A549 (cell line): ENCODE results near the gene PGPEP1. TPM values are rescaled to one million over a fixed set of nuclear protein-coding genes. Genes with fewer than 3 reads are reported as not detected.

ENCODE experiments used
- ATAC-seq, 2 experiments: fragments of 200-7000 bp in 1 of 2; fragments of >200 bp in 1 of 2; cut with Nextera tagmentation in 1 of 2; cut with Tn5 transposase in 1 of 2; 3 replicates each; pipeline versions ENCODE4 v1.8.0 to v1.9.1; 2018 to 2020; ENCODE audit warnings: mild to moderate bottlenecking in 1 of 2, moderate library complexity in 1 of 2
- CTCF ChIA-PET: fragments of 300-600 bp; sonication (Branson Sonifier 250); formaldehyde crosslinking; extraction: SDS; loops from one replicate; lab custom pipeline; 2021; ENCODE audit warnings: antibody characterized with exemption, inconsistent platforms; lab: Yijun Ruan, JAX
- POLR2A ChIA-PET: fragments of 350-600 bp; formaldehyde crosslinking; extraction: SDS; loops from one replicate; lab custom pipeline; 2021; ENCODE audit warnings: antibody characterized with exemption, inconsistent platforms; lab: Yijun Ruan, JAX
- DNase-seq, 2 experiments: peaks; one replicate each; pipeline versions ENCODE4 v3.0.0 to v3.0.0-alpha.2; 2011 to 2016; ENCODE audit warnings: low read depth in 1 of 2, low spot score in 1 of 2
- FAIRE-seq: peaks from 2 replicates; lab custom pipeline; 2011; peaks lifted over from hg19 to GRCh38; lab: Jason Lieb, UNC
- H3K27ac ChIP-seq, 2 experiments: fragments of >200 bp; sonication (Bioruptor Twin); formaldehyde crosslinking; 3 replicates each; pipeline ENCODE4 v1.5.1; 2016 to 2017
- H3K4me1 ChIP-seq: fragments of >200 bp; sonication (Bioruptor Twin); formaldehyde crosslinking; 3 replicates; pipeline ENCODE4 v1.6.1; 2016
- H3K4me2 ChIP-seq: fragments of >200 bp; sonication (Bioruptor Twin); formaldehyde crosslinking; 3 replicates; pipeline ENCODE4 v1.6.1; 2016
- H3K4me3 ChIP-seq: fragments of >200 bp; sonication (Bioruptor Twin); formaldehyde crosslinking; 3 replicates; pipeline ENCODE4 v1.5.1; 2016
- H3K9me3 ChIP-seq: fragments of >200 bp; sonication (Bioruptor Twin); formaldehyde crosslinking; 3 replicates; pipeline ENCODE4 v1.6.1; 2016
- CBX8 ChIP-seq: fragments of 200-600 bp; sonication (generic); IDR thresholded peaks from 2 replicates; pipeline ENCODE4 v1.6.1; 2016
- CHD2 ChIP-seq: fragments of 150-350 bp; IDR thresholded peaks from 2 replicates; pipeline ENCODE4 v1.6.1; 2014; ENCODE audit warnings: low read length; ENCODE audit not compliant: partially characterized antibody
- CHD4 ChIP-seq: fragments of 200-600 bp; sonication (generic); IDR thresholded peaks from 2 replicates; pipeline ENCODE4 v1.6.1; 2016; ENCODE audit warnings: antibody characterized with exemption, mild to moderate bottlenecking, borderline replicate concordance
- EHF ChIP-seq: fragments of 250-450 bp; sonication (Bioruptor Pico); IDR thresholded peaks from 2 replicates; pipeline ENCODE4 v1.5.0; 2020; ENCODE audit warnings: mild to moderate bottlenecking
- EHMT2 ChIP-seq: fragments of 200-600 bp; sonication (generic); IDR thresholded peaks from 2 replicates; pipeline ENCODE4 v1.6.1; 2016; ENCODE audit warnings: antibody characterized with exemption, low read depth, mild to moderate bottlenecking, moderate library complexity
- FOSL2 ChIP-seq, 2 experiments: fragments of 450-650 bp in 1 of 2; fragments of >200 bp in 1 of 2; sonication (Bioruptor Twin) in 1 of 2; formaldehyde crosslinking; IDR thresholded peaks; 2 replicates each; pipeline versions ENCODE4 v1.5.0 to v1.6.1; 2016 to 2020; ENCODE audit warnings: mild to moderate bottlenecking in 1 of 2, moderate library complexity in 1 of 2
- GATA3 ChIP-seq: IDR thresholded peaks from 2 replicates; pipeline ENCODE4 v1.6.1; 2012; ENCODE audit warnings: borderline replicate concordance
- HMGXB4 ChIP-seq: fragments of 250-450 bp; sonication (Bioruptor Pico); IDR thresholded peaks from 2 replicates; pipeline ENCODE4 v1.5.0; 2021; ENCODE audit warnings: mild to moderate bottlenecking, moderate library complexity, borderline replicate concordance
- HOXA7 ChIP-seq: fragments of 250-450 bp; sonication (Bioruptor Pico); IDR thresholded peaks from 2 replicates; pipeline ENCODE4 v1.5.0; 2020; ENCODE audit warnings: mild to moderate bottlenecking, moderate library complexity
- HOXB13 ChIP-seq: fragments of 250-450 bp; sonication (Bioruptor Pico); IDR thresholded peaks from 2 replicates; pipeline ENCODE4 v1.5.0; 2020; ENCODE audit warnings: low read depth, mild to moderate bottlenecking, moderate library complexity
- HOXB5 ChIP-seq: fragments of 250-450 bp; sonication (Bioruptor Pico); IDR thresholded peaks from 2 replicates; pipeline ENCODE4 v1.5.0; 2020; ENCODE audit warnings: mild to moderate bottlenecking, moderate library complexity
- MYC ChIP-seq: IDR thresholded peaks from 2 replicates; pipeline ENCODE4 v1.6.1; 2012; ENCODE audit warnings: mild to moderate bottlenecking, inconsistent platforms, low read length, improper control_type of control experiment, borderline replicate concordance
- NFE2L2 ChIP-seq: fragments of 150-350 bp; conservative IDR thresholded peaks from 2 replicates; pipeline ENCODE4 v1.6.1; 2014; ENCODE audit warnings: low read length
- NPAS2 ChIP-seq: fragments of 250-450 bp; sonication (Bioruptor Pico); IDR thresholded peaks from 2 replicates; pipeline ENCODE4 v1.8.0; 2022; ENCODE audit warnings: mild to moderate bottlenecking, moderate library complexity, borderline replicate concordance
- ZC3H11A ChIP-seq: fragments of 450-650 bp; IDR thresholded peaks from 2 replicates; pipeline ENCODE4 v1.6.1; 2014; ENCODE audit warnings: antibody characterized with exemption, mild to moderate bottlenecking
- WGBS: methylation state at CpG from one replicate; pipeline ENCODE4 v1.1.6; 2017; ENCODE audit errors: missing lambda C conversion rate; 5-methylcytosine and 5-hydroxymethylcytosine counted together
- polyA plus RNA-seq, 4 experiments: library from polyadenylated mRNA; depleted of rRNA in 3 of 4; stranded (reverse); fragments of >200 nt; fragmentation: RNase III in 1 of 4; extraction: RNeasy Plus Mini Kit Qiagen cat#74134 plus additional on column Dnase treatment in 1 of 4; gene quantifications; 2 replicates in 3 of 4; 3 replicates in 1 of 4; pipeline ENCODE4 v1.2.3, GENCODE V29; 2011 to 2017
- TF ChIP-seq, protein P1 (sequence below): IDR thresholded peaks from 2 replicates; pipeline ENCODE4 v1.6.1; 2012
- TF ChIP-seq, protein P2 (sequence below): IDR thresholded peaks from 2 replicates; pipeline ENCODE4 v1.6.1; 2012
- TF ChIP-seq, protein P3 (sequence below): IDR thresholded peaks from 2 replicates; pipeline ENCODE4 v1.6.1; 2012; ENCODE audit warnings: low read depth, borderline replicate concordance

The PGPEP1 gene
- polyA plus RNA-seq, 2 of the 4 experiments (the other 2 are of a cell fraction): 5.3 to 7.1 TPM

DNA sequence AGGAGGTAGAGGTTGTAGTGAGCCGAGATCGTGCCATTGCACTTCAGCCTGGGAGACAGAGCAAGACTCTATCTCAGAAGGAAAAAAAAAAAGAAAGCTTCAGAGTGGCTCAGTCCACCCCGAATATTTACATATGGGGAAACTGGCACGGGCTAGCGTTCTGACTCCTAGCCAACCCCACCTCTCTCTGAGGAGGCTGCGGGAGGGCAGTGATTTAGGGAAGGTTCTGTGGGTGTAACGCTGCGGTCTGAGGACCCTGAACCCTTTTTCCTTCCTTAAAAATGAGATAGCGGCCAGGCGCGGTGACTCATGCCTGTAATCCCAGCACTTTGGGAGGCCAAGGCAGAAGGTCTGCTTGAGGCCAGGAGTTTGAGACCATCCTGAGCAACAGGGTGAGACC, 52.0 kb downstream of the PGPEP1 start:
- H3K9me3 ChIP-seq: no peaks in the 10 kb centered on the region
- POLR2A ChIA-PET: interaction anchor here (1.1 kb wide), 1 partner anchor 12 kb away, joined by 5 read pairs; no protein-coding TSS in a partner anchor
- no peak overlapping the region for H3K4me3 ChIP-seq
- FAIRE-seq: no peak
- H3K27ac ChIP-seq: peak overlapping the region in 1 of 2 experiments; percentile 66; a peak in 3 of 6 replicates
- no peak overlapping the region for H3K4me2 ChIP-seq
- H3K4me1 ChIP-seq: peaks cover 11% of the 10 kb centered on the region; the same call in 2 of the 3 replicates
- no peak for ATAC-seq
- CTCF ChIA-PET: interaction anchor here (1.7 to 7.5 kb wide), 3 partner anchors 20 to 53 kb away, joined by 5 to 75 read pairs (median 58); no protein-coding TSS in a partner anchor
- TF ChIP-seq HMGXB4 (CRISPR knock-in tag): no peak
- TF ChIP-seq NFE2L2: no peak
- TF ChIP-seq FOSL2 (IDR thresholded peaks at IDR 0.05): no peak
- TF ChIP-seq FOSL2 (CRISPR knock-in tag; IDR thresholded peaks at IDR 0.05): peak; percentile 22; the same call in 1 of the 2 replicates
- TF ChIP-seq HOXB5 (CRISPR knock-in tag): no peak
- TF ChIP-seq, all 56 proteins: peak for 1
- 64% methylated on average over 11 of the region's 11 CpGs for WGBS
- no peak for DNase-seq

- H3K4me2 ChIP-seq: no peak overlapping the region
- no peak for DNase-seq
- 95% methylated on average over 5 of the region's 5 CpGs for WGBS
- ChIA-PET POLR2A (interaction anchor here (1.1 kb wide), 1 partner anchor 13 kb away, joined by 5 read pairs; no protein-coding TSS in a partner anchor), CTCF (interaction anchor here (1.2 to 7.5 kb wide), 3 partner anchors 20 to 65 kb away, joined by 3 to 75 read pairs (median 58); no protein-coding TSS in a partner anchor)
- H3K9me3 ChIP-seq: no peaks in the 10 kb centered on the region
- peak overlapping the region in 1 of 2 experiments; percentile 66; a peak in 3 of 6 replicates for H3K27ac ChIP-seq
- no peak for ATAC-seq
- H3K4me3 ChIP-seq: no peak overlapping the region
- FAIRE-seq: no peak
- TF ChIP-seq CBX8 (no peak), EHF (no peak), NFE2L2 (no peak), CHD4 (no peak), GATA3 (no peak), FOSL2 (IDR thresholded peaks at IDR 0.05) (no peak), FOSL2 (CRISPR knock-in tag; IDR thresholded peaks at IDR 0.05) (no peak), EHMT2 (no peak), NPAS2 (CRISPR knock-in tag) (no peak), HOXA7 (CRISPR knock-in tag) (no peak), HMGXB4 (CRISPR knock-in tag) (no peak), HOXB13 (no peak), MYC (no peak), ZC3H11A (no peak), CHD2 (no peak)
- TF ChIP-seq, protein P1, sequence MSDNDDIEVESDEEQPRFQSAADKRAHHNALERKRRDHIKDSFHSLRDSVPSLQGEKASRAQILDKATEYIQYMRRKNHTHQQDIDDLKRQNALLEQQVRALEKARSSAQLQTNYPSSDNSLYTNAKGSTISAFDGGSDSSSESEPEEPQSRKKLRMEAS: no peak
- TF ChIP-seq, protein P2, sequence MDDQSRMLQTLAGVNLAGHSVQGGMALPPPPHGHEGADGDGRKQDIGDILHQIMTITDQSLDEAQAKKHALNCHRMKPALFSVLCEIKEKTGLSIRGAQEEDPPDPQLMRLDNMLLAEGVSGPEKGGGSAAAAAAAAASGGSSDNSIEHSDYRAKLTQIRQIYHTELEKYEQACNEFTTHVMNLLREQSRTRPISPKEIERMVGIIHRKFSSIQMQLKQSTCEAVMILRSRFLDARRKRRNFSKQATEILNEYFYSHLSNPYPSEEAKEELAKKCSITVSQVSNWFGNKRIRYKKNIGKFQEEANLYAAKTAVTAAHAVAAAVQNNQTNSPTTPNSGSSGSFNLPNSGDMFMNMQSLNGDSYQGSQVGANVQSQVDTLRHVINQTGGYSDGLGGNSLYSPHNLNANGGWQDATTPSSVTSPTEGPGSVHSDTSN: no peak
- TF ChIP-seq, protein P3, sequence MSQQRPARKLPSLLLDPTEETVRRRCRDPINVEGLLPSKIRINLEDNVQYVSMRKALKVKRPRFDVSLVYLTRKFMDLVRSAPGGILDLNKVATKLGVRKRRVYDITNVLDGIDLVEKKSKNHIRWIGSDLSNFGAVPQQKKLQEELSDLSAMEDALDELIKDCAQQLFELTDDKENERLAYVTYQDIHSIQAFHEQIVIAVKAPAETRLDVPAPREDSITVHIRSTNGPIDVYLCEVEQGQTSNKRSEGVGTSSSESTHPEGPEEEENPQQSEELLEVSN: no peak
- H3K4me1 ChIP-seq: peaks cover 11% of the 10 kb centered on the region; the same call in 2 of the 3 replicates
These were observed 52.5 kb downstream of the PGPEP1 start for GRCh38 chr19:18392926-18393325.
